ENCODE data around the gene C10orf62. TPM values are rescaled to one million over a fixed set of nuclear protein-coding genes. Genes with fewer than 3 reads are reported as not detected.

The C10orf62 gene
- total and polyA plus RNA-seq, 9 of the 15 experiments (the other 6 are each of a cell fraction or from before 2014, with no cell fraction given): not detected

DNA sequence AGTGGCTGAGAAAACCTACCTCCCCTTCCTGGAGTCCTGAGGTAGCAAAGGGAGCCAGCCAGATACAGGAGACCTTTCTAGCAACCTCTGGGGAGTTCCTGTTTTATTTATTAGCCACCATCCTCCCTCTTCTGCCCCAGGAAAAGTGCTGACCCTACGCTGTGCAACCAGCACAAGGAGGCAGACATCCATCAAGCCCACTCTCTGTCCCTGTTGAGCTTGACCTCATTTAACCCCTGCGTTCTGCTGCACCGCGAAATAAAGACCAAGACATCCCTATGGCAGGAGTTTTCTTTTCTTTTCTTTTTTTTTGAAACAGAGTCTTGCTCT lies 42.3 kb upstream of the C10orf62 start:
- WGBS (ENCODE audit: insufficient coverage, low coverage, missing lambda C conversion rate): 44% methylated on average over 4 of the region's 4 CpGs

DNA sequence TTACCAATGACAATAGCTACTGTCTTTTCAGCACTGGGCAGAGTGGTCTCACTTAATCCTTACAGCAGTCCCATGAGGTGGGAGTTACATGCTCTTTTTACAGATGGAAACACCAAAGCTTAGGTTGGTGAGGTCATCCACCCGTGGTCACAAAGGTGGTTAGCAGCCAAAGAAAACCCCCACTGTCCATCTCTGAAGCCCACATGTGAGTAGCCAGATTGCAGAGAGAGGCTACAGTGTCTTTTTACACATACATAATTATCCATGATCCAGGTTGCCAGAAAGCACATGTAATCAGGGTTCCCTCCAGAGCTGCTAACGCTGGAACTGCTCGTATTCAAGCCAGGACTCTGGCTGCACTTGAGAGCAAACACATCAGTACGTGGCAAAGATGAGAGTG lies 41.6 kb upstream of the C10orf62 start:
- Histone ChIP-seq H3K9me3 (replicated peaks; ENCODE audit: control insufficient read depth, insufficient read depth, low read depth, low read length) (no peaks in the 10 kb centered on the region), H4K20me1 (replicated peaks; ENCODE audit: control insufficient read depth, insufficient read depth, low read length) (no peaks in the 10 kb centered on the region), H3K27me3 (ENCODE audit: control insufficient read depth in 2 of 2, insufficient read depth in 2 of 2, low read length in 2 of 2) (no peaks in the 10 kb centered on the region), H3K9ac (ENCODE audit: insufficient read depth in 1 of 2, low read depth in 2 of 2, low read length in 2 of 2) (no peak overlapping the region), H3K9me1 (ENCODE audit: control insufficient read depth, insufficient read depth, low read length) (no peaks in the 10 kb centered on the region), H3K4me3 (no peak overlapping the region), H3K36me3 (ENCODE audit: control insufficient read depth, insufficient read depth, low read length) (no peaks in the 10 kb centered on the region), H3K79me2 (ENCODE audit: control insufficient read depth, insufficient read depth, low read length) (no peaks in the 10 kb centered on the region), H3K4me1 (replicated peaks in 1 of 2; ENCODE audit: control insufficient read depth in 2 of 2, insufficient read depth in 2 of 2, low read length in 2 of 2) (peaks cover 5 to 7% of the 10 kb centered on the region in 2 experiments; a peak in 3 of 5 replicates), H2AFZ (ENCODE audit: low read depth, low read length) (no peak overlapping the region), H3K4me2 (ENCODE audit: insufficient read depth, low read length) (no peak overlapping the region), H3K27ac (ENCODE audit: extremely low read depth, low read depth, low read length) (no peak overlapping the region)
- intact Hi-C loops (cut with micrococcal nuclease) (no loop called here), in situ Hi-C loops (cut with MboI) (no loop called here)
- ATAC-seq (no peak), DNase-seq (ENCODE audit: extremely low read depth in 1 of 4, low spot score in 3 of 4) (no peak), FAIRE-seq (no peak)
- 17% methylated on average over 3 of the region's 4 CpGs for WGBS (ENCODE audit: insufficient coverage, low coverage, missing lambda C conversion rate)
- no TSS peak for BruUV-seq (replicated peaks)
- TF ChIP-seq RFX7 (CRISPR knock-in tag; IDR thresholded peaks at IDR 0.05) (no peak), KLF16 (IDR thresholded peaks at IDR 0.05) (no peak), PCBP1 (IDR thresholded peaks at IDR 0.05; ENCODE audit: low read depth, low read length, poor library complexity, severe bottlenecking) (no peak), CBFB (CRISPR knock-in tag; IDR thresholded peaks at IDR 0.05) (no peak)
- TF ChIP-seq, protein P1, sequence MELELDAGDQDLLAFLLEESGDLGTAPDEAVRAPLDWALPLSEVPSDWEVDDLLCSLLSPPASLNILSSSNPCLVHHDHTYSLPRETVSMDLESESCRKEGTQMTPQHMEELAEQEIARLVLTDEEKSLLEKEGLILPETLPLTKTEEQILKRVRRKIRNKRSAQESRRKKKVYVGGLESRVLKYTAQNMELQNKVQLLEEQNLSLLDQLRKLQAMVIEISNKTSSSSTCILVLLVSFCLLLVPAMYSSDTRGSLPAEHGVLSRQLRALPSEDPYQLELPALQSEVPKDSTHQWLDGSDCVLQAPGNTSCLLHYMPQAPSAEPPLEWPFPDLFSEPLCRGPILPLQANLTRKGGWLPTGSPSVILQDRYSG (tag; conservative IDR thresholded peaks at IDR 0.05; ENCODE audit: low read depth): no peak
- TF ChIP-seq, protein P2, sequence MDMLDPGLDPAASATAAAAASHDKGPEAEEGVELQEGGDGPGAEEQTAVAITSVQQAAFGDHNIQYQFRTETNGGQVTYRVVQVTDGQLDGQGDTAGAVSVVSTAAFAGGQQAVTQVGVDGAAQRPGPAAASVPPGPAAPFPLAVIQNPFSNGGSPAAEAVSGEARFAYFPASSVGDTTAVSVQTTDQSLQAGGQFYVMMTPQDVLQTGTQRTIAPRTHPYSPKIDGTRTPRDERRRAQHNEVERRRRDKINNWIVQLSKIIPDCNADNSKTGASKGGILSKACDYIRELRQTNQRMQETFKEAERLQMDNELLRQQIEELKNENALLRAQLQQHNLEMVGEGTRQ (CRISPR knock-in tag; IDR thresholded peaks at IDR 0.05): no peak
- POLR2A ChIA-PET: interaction anchor here (0.6 kb wide), 1 partner anchor 177 kb away, joined by 4 read pairs; no protein-coding TSS in a partner anchor
- CTCF ChIA-PET (ENCODE audit: low intra/inter-chr PET ratio): interaction anchor here (0.9 kb wide), 1 partner anchor 148 kb away, joined by 4 read pairs; no protein-coding TSS in a partner anchor

More for the DNA sequence above, 42.3 kb upstream of the C10orf62 start:
- in situ Hi-C loops (cut with MboI): no loop called here
- intact Hi-C loops (cut with micrococcal nuclease): no loop called here
- H3K9me1 ChIP-seq (ENCODE audit: control insufficient read depth, insufficient read depth, low read length): no peaks in the 10 kb centered on the region
- peaks cover 12 to 13% of the 10 kb centered on the region in 2 experiments; a peak in 3 of 5 replicates for H3K4me1 ChIP-seq (replicated peaks in 1 of 2; ENCODE audit: control insufficient read depth in 2 of 2, insufficient read depth in 2 of 2, low read length in 2 of 2)
- 0 out of 2 replicates have a peak, but pooled peaks have one; percentile 8 for TF ChIP-seq SPI1 (IDR thresholded peaks at IDR 0.05; ENCODE audit: borderline replicate concordance, low read depth, low read length)
- TF ChIP-seq ERF (CRISPR knock-in tag; IDR thresholded peaks at IDR 0.05): no peak
- TF ChIP-seq XRCC5 (IDR thresholded peaks at IDR 0.05; ENCODE audit: low read depth, low read length): no peak
- POLR2A ChIA-PET: interaction anchor here (0.6 to 1.0 kb wide), 2 partner anchors 13 to 176 kb away, joined by 3 to 4 read pairs; no protein-coding TSS in a partner anchor
- FAIRE-seq (no peak), ATAC-seq (no peak), DNase-seq (ENCODE audit: extremely low read depth in 1 of 4, low spot score in 3 of 4) (no peak)
- no peaks in the 10 kb centered on the region for H3K9me3 ChIP-seq (replicated peaks; ENCODE audit: control insufficient read depth, insufficient read depth, low read depth, low read length)
- no peak overlapping the region for H2AFZ ChIP-seq (ENCODE audit: low read depth, low read length)
- no peak overlapping the region for H3K27ac ChIP-seq (ENCODE audit: extremely low read depth, low read depth, low read length)
- no peak overlapping the region for H3K4me3 ChIP-seq
- no peaks in the 10 kb centered on the region for H3K36me3 ChIP-seq (ENCODE audit: control insufficient read depth, insufficient read depth, low read length)
- H3K9ac ChIP-seq (ENCODE audit: insufficient read depth in 1 of 2, low read depth in 2 of 2, low read length in 2 of 2): peak overlapping the region in 1 of 2 experiments; percentile 52; a peak in 1 of 4 replicates
- CTCF ChIA-PET (ENCODE audit: low intra/inter-chr PET ratio): no interaction called here
- H3K79me2 ChIP-seq (ENCODE audit: control insufficient read depth, insufficient read depth, low read length): no peaks in the 10 kb centered on the region
- H3K4me2 ChIP-seq (ENCODE audit: insufficient read depth, low read length): no peak overlapping the region
- no peaks in the 10 kb centered on the region for H3K27me3 ChIP-seq (ENCODE audit: control insufficient read depth in 2 of 2, insufficient read depth in 2 of 2, low read length in 2 of 2)
- no TSS peak for BruUV-seq (replicated peaks)
- no peaks in the 10 kb centered on the region for H4K20me1 ChIP-seq (replicated peaks; ENCODE audit: control insufficient read depth, insufficient read depth, low read length)

Data from K562 (cell line).